ENCODE measurements around the gene CDC25B.
"Not testable (repeated sequence)": the region's sequence is repeated elsewhere in the genome, so short reads cannot be mapped to it uniquely, and the experiment has no call there.

The CDC25B gene

GRCh38 chr20:3840201-3840600 lies 44.1 kb downstream of the CDC25B start:
- DNase-seq, result not testable (repeated sequence)

GRCh38 chr20:3842348-3842930 lies 46.3 kb downstream of the CDC25B start:
- no peak for DNase-seq

DNA sequence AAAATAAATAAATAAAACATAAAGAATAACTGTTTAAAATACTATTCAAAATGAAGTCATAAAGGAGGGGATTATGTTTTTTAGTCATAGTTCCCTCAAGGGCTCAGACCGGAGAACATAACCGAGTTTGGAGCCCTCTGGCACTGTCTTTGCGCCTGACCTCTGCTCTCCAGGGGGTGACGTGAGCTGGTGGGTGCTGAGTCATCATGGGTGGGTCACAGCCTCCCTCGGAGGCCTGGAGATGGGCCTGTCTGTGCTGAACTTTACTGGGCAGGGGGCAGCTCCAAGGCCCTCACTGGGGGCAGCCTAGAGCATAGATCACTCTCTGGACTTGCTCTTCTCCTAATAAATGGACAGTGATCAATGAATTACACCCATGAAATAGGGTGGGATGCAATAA lies 47.4 kb downstream of the CDC25B start:
- DNase-seq, result no peak

- not testable (repeated sequence) for DNase-seq
Observed at GRCh38 chr20:3843990-3844619, 48.0 kb downstream of the CDC25B start.

- no peak for DNase-seq
Observed at GRCh38 chr20:3846378-3846739, 50.2 kb downstream of the CDC25B start.

DNA sequence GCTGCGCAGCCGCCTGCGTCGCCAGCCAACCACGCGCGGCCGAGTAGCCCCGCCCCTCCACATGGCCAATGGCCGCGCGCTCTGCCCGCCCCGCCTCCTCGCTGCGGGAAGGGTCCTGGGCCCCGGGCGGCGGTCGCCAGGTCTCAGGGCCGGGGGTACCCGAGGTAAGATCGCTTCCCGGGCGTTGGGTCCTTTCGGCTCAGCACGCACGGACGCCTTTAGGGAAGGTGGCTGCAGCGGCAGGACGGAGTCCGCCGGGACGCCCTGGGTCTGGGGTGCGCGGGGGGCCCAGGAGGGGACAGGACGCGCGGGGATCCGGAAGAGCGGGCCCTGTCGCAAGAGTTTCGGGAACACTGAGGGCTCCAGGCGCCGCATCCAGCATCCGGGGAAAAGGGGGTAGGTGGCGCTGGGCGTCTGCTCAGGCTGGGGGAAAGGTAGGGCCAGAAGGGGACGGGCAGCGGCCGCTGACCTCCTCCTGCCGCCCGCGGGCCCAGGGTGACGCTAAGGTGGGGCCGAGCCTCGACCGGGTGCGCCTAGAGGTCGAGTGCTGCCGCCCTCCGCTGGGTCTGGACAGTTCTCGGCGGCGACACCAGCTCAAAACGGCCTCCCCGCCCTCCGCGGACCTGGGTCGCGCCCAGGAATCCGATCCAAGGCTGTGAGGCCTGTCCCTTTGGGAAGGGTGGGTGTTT lies 50.8 kb downstream of the CDC25B start, which contains the start of gene MAVS:
Gene MAVS, plus strand, starts transcription at position 95 of the 689 bp plus-strand sequence. CDS start 7,791 bp downstream, outside the sequence.
- peak; percentile 87 for DNase-seq

DNA sequence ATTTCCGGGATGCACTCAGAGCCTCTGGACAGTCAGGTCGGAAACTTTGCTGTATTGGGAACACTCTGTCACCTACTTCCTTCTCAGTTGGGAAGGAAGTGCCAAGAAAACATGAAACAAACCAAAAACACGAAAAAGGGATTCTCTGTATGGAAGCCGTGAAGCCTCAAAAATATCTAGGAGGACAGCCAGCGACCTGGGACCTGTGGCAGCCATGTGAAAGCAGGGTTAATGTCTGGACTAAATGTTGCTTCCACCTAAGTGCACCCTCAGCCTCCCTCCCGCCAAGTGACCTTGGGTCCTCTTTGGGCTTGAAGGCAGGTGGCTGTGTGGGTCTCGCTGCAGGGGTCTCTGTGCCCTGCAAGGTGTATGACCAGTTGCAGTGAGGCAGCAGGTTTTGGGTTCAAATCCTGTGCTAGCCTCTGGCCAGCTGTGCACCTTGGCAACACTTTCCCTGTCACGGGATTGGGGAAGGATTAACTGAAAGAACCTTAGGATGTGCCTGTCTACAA lies 51.4 kb downstream of the CDC25B start:
- DNase-seq, result no peak

DNA sequence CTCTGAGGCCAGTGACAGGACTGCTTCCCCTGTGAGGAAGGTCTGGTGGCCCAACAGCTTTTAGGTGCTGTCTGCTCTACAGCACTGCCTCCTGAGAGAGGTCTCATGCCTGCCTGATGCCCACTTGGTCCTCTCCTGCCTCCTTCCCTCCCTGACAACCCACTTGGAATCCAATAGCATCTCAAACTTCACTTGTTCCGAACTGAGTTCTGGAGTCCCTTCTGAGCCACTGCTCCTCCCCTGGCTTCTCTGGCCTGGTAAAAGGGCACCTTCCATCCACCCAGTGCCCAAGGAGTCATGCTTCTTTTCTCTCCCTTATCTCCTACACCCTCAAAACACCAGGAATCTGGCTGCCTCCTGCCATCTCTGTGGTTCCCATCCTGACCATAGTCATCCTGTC lies 52.5 kb downstream of the CDC25B start:
- DNase-seq, result no peak

DNA sequence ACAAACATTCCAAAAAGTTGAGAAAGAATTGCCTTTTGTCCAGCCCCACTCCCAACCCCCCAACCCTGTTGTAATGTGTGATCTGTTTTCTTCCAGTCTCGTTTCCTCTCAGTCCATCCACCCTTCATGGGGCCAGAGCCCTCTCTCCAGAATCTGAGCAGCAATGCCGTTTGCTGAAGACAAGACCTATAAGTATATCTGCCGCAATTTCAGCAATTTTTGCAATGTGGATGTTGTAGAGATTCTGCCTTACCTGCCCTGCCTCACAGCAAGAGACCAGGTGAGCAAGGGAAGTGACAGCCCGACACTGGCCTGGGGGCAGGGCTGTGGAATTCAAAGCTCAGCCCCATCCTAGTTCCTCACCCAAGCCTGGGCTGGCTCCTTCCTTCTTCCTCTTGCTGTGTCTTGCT lies 58.4 kb downstream of the CDC25B start:
- DNase-seq, result no peak
